ELF-1 (cell line): ENCODE measurements around the gene PITPNB.

Source experiments
- DNase-seq: peaks from one replicate; pipeline ENCODE4 v3.0.0-alpha.2; 2016; ENCODE audit warnings: low read depth, low spot score

Gene PITPNB

DNA sequence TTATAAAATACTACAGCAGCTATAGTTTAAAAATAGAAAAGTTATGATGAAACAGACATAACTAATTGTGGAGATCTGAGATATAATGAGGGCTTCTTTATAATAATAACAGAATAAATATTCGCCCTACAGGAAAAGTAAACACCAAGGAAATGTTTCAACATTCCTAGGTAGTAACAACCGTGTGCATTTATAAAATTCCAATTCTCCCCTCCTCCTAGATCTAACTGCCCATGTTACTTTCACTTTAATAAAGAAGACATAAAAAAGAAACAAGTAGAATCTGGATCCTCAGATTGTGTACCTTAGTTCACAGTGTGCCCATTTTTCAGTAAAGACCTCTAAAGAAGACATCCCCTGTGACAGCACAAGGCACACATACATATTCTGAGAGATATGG, 59.7 kb downstream of the PITPNB start:
- no peak for DNase-seq

DNA sequence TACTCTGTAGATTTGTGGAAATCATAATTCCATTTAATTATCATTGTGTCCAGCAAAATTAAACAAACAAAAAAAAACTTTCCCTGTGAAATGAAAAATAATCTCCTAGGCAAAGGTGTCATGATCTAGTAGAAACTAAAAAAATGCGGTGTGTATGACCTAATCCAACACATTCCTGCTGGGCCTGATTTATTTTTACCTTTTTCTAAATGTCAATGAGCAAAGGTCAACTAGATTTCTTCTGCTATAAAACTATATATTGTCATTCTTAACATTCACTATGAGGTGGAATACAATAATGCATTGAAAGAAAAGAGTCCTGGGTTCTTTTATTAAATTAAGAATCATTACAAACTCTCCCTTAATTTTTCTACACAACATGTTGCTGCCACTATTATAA, 60.4 kb downstream of the PITPNB start:
- DNase-seq: no peak

- peak; percentile 43 for DNase-seq
These were observed 61.6 kb downstream of the PITPNB start for GRCh38 chr22:27857443-27857842.

DNA sequence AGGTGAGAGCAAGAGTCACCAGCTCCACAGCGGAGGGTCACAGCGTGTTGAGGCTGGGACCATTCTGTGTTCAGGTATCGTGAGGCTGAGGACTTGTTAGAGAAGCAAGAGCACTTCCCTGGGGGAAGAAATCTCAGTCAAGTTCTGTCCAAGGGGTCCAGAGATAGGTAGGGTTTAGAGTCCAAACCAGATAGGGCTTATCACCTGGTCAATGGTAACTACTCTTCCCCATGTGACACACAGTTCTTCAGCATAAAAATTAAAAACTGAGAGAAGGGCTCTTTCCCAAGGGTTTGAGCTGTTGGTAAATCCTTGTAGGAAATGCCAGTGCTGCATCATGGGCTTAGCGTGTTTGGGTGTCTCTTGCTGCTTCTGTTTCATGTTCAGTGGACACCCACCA, 62.7 kb downstream of the PITPNB start:
- DNase-seq: no peak

DNA sequence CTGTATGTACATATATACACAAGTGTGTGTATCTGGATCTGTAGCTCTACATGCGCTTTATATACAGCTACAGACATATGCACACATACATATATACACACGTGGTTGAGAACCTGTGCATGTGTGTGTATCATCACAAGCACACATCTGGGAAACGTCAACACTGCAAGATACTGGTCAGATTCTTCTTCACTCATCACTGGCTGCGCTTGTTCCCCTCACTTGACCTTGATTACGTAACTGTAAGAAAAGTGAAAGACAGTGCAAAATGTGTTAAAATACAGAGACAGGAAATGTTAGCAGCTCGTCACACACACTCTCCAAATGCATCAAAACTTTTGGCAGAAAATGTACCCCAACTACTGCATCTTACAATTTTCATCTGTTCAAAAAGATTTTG, 65.6 kb downstream of the PITPNB start:
- DNase-seq: no peak

DNA sequence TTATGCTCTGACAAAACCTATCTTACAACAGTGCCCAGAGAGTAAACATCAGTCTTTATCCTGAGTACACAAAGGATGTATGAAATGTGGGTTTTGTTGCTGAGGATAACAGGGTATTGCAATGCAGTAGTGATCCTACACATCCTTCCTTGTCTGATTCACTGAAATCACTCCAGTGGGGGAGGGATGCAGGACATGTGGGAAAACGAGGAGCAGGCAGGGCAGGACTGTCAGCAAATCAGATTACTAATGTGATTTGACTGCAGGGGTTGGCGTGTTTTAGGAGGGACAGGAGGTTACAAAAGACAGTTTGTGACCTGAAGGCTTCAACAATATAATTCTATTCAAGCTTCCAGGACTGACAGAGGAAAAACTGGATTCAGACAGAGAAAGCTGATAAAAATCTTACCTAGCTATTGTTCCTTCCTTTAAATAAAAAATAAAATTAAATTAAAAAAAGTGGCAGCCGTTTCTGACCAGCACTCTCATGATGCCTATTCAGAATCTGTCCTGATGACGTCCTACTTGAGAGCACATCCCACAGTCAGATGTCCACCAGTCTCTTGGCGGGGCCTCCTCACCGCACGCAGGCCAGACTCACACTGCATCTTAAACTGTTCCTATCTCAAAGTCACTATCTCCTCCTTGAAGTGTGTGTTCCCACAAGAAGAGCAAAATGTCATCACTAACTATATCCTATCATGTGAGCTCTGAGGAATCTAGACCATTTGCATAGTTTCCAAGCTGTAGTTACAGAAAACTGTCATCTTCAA, 66.9 kb downstream of the PITPNB start:
- no peak for DNase-seq

DNA sequence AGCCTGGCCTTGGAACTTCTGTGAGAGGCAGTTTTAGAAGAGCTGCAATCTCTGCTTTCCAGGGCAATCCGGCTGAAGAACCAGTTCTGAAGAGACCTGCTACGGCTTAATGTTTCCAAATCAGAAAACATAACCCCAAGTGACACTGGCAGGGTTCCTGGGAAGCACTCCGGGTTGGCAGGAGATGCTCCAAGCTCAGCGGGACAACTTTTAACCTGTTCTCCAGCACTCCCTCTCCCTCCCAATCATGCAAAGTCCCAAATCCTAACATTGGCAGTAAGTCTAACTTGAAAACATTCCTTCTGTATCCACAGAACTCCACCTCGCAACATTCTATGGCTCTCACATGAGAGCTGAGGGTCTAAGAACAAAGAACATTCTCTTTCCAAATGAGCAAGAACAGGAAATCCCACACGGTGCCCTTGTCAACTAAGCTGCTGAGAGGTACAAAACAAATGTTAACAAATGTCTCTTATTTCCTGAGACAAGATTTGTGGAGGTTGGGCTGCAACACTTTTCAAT, 69.0 kb downstream of the PITPNB start:
- DNase-seq: no peak

- DNase-seq: no peak
These were observed 71.1 kb downstream of the PITPNB start for GRCh38 chr22:27848005-27848404.

GRCh38 chr22:27846910-27847309, 72.1 kb downstream of the PITPNB start:
- DNase-seq: no peak

DNA sequence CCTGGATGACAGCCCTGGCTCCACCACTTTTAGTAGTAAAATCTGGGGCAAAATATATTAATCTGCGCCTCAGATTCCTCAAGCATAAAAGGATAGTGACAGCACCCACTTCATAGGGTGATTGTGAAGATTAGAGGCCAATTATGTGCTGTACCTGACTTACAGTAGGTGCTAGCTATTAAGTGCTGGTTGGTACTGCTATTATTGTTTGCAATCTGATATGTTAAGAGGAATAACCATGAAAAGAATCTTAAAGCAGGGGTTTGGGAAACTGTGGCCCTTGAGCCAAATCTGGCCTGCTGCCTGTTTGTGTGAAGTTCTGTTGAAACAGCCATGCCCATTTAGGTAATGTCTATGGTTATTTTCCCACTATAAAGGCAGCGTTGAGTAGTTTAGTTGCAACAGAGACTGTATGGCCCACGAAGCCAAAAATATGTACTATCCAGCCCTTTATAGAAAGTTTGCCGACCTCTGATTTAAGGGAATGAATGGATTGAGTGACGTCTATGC, 72.8 kb downstream of the PITPNB start:
- no peak for DNase-seq

GRCh38 chr22:27845644-27846043, 73.4 kb downstream of the PITPNB start:
- DNase-seq: no peak

GRCh38 chr22:27844656-27845591, 74.1 kb downstream of the PITPNB start:
- DNase-seq: peak; percentile 72

DNA sequence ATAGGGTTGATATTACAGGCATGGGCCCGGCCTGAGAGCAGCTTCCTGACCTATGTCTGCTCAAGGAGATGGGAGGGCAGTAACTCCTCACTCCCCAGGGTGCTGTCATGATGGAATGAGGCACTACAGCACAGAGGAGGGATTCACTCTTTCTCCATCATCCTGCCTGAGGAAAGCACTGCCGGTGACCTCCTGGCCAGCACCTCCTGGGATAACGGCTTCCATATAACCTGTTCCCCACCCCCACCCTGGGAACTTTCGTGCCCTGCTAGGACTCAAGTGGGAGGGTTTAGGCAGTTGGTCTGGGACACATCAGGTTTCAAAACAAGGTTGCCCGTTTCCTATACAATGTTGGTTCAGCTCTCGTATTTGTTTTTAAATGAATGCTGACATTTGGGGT, 74.8 kb downstream of the PITPNB start:
- no peak for DNase-seq

DNA sequence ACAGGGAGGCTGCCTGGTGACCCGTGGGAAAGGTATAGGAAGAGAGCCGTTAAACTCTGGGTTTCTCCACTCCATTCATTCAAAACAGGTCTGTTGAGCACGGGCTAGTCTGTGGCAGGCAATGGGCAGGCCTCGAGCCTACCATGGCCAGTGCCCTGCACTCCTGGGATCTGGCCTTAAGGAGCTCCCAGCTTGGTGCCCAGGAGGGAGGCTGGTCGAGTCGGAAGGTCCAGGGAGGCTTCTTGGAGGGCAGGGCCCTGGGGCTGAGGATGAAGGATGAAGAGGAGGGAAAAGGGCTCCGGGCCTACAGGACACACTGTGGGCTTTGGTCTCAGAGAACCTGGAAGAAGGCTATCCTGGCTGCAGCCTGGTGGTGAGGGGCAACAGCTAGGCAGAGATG, 75.6 kb downstream of the PITPNB start:
- DNase-seq: no peak

- DNase-seq: no peak
These were observed 76.2 kb downstream of the PITPNB start for GRCh38 chr22:27842669-27843431.

DNA sequence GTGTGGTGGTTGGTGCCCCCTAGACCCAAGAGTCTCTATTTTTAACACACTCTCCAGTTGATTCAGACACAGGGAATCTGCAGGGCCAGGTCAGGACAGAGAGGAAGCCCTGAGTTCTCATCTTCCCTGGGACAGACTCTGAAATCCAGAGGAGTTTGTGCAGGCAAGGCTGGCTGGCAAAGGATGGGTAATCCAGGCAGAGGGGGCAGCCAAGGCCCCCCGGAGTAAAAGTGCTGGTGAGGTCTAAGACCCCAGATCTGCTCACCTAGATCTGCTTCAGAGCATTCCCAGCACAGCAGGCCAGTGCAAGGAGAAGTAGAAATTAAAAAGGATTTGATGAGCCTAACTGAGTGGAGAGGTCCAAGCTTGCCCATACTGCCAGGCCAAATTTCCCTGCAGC, 76.9 kb downstream of the PITPNB start:
- DNase-seq: no peak

- no peak for DNase-seq
These were observed 78.6 kb downstream of the PITPNB start for GRCh38 chr22:27840436-27840835.

GRCh38 chr22:27839057-27839660, 79.9 kb downstream of the PITPNB start:
- DNase-seq: no peak

DNA sequence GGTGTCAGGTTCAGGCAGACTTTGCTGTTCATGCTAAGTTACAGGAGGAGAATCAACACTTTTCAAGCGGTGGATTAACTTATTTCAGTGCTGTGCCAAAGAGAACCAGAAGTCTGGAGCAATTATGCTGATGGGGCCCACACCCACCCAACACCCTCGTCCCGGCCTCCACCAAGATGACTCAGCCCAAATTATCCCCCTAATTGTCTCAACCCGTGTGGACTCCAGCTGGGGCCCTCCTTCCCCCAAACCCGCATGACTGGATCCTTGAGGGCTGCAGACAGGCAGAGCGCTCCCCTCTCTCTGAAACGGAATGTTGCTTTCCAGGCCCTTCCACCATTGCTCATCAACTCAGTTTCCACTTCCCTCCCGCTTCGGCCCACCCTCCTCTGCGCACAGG, 82.9 kb downstream of the PITPNB start:
- peak; percentile 77 for DNase-seq

GRCh38 chr22:27835446-27835845, 83.6 kb downstream of the PITPNB start:
- DNase-seq: peak; percentile 56
